Mucosa of descending colon (tissue), 3 donors: ENCODE data around the gene USP50. TPM values are rescaled to one million over a fixed set of nuclear protein-coding genes. Genes with fewer than 3 reads are reported as not detected.
"Not testable (repeated sequence)": the region's sequence is repeated elsewhere in the genome, so short reads cannot be mapped to it uniquely, and the experiment has no call there.

Experiments
- ATAC-seq: fragments of 200-7000 bp; cut with Tn5 transposase; one replicate; pipeline ENCODE4 v1.9.1; 2020; ENCODE audit warnings: mild to moderate bottlenecking, moderate library complexity
- DNase-seq, 3 donors: peaks; one replicate each; pipeline ENCODE4 v3.0.0-alpha.2; 2020
- H3K36me3 ChIP-seq: fragments of 200-600 bp; one replicate; pipeline ENCODE4 v1.8.0; 2021; ENCODE audit warnings: low read depth, mild to moderate bottlenecking
- H3K4me1 ChIP-seq: fragments of 200-600 bp; one replicate; pipeline ENCODE4 v1.8.0; 2021; ENCODE audit warnings: low read depth, mild to moderate bottlenecking
- H3K4me3 ChIP-seq: fragments of 200-600 bp; one replicate; pipeline ENCODE4 v1.8.0; 2021; ENCODE audit warnings: mild to moderate bottlenecking
- H3K9me3 ChIP-seq: fragments of 200-600 bp; one replicate; pipeline ENCODE4 v1.8.0; 2021; ENCODE audit warnings: mild to moderate bottlenecking
- CTCF ChIP-seq: fragments of 200-600 bp; IDR thresholded peaks from one replicate; pipeline ENCODE4 v1.8.0; 2022; ENCODE audit warnings: antibody characterized with exemption, mild to moderate bottlenecking
- intact Hi-C, 2 donors: fragments of 100-400 bp; cut with DNase I in 1 of 2; cut with micrococcal nuclease in 1 of 2; formaldehyde crosslinking; loops; one replicate each; pipeline versions ENCODE4 v1.11.0 to v1.11.1; 2022; cut with DNase I, micrococcal nuclease
- total RNA-seq, 3 donors: library from RNA; stranded (reverse); fragmentation: NEBNext Ultra II Directional in 2 of 3; extraction: Animal tissue kit (Norgen Biotek cat#: 25700) in 2 of 3; gene quantifications; one replicate each; pipeline versions ENCODE4 v1.2.1 to v1.2.4, GENCODE V29; 2021 to 2023
- donor health status: DM: no; HTN: no; CAD: no; lungs with moderate emphysema.
- donor health status: DM: no; HTN: no; CAD: no.
- donor health status: DM: no; HTN: yes; CAD: no.

USP50 gene
- total RNA-seq, 3 donors from 2014 or later, result 0.38 to 0.55 TPM; not detected in 1

GRCh38 chr15:50523851-50524251, 22.6 kb downstream of the USP50 start:
- no peak for TF ChIP-seq CTCF
- Histone ChIP-seq H3K4me3 (no peak overlapping the region), H3K4me1 (no peaks in the 10 kb centered on the region), H3K36me3 (no peaks in the 10 kb centered on the region), H3K9me3 (no peaks in the 10 kb centered on the region)
- intact Hi-C loops, result no loop called here
- DNase-seq (no peak), ATAC-seq (no peak)

GRCh38 chr15:50519740-50520425, 26.6 kb downstream of the USP50 start:
- TF ChIP-seq CTCF, result no peak
- ATAC-seq, result peak; percentile 73
- intact Hi-C loops, result no loop called here
- peak in 1 of 3 donors; percentile 17 for DNase-seq
- Histone ChIP-seq H3K4me1 (no peaks in the 10 kb centered on the region), H3K36me3 (no peaks in the 10 kb centered on the region), H3K9me3 (peaks cover 6% of the 10 kb centered on the region), H3K4me3 (no peak overlapping the region)

- H3K4me3 ChIP-seq, result no peak overlapping the region
- intact Hi-C loops, result no loop called here
- DNase-seq (no peak), ATAC-seq (no peak)
- H3K9me3 ChIP-seq, result peaks cover 6% of the 10 kb centered on the region
- no peaks in the 10 kb centered on the region for H3K4me1 ChIP-seq
- no peak for TF ChIP-seq CTCF
- no peaks in the 10 kb centered on the region for H3K36me3 ChIP-seq
Measured at GRCh38 chr15:50513001-50513400, 33.5 kb downstream of the USP50 start.

GRCh38 chr15:50506121-50506520, 40.3 kb downstream of the USP50 start:
- H3K36me3 ChIP-seq, result no peaks in the 10 kb centered on the region
- H3K4me1 ChIP-seq, result no peaks in the 10 kb centered on the region
- ATAC-seq (no peak), DNase-seq (no peak)
- no peak overlapping the region for H3K4me3 ChIP-seq
- no peaks in the 10 kb centered on the region for H3K9me3 ChIP-seq
- no peak for TF ChIP-seq CTCF
- intact Hi-C loops, result no loop called here

- DNase-seq, intact Hi-C loops, H3K9me3 ChIP-seq, H3K4me3 ChIP-seq, H3K4me1 ChIP-seq, H3K36me3 ChIP-seq: not testable (repeated sequence)
- ATAC-seq, result peak; percentile 13
Measured at GRCh38 chr15:50505656-50506055, 40.8 kb downstream of the USP50 start.

GRCh38 chr15:50503144-50503543, 43.3 kb downstream of the USP50 start:
- DNase-seq (peak in 1 of 3 donors; percentile 9), ATAC-seq (peak; percentile 23)
- Histone ChIP-seq H3K9me3 (no peaks in the 10 kb centered on the region), H3K4me3 (no peak overlapping the region), H3K4me1 (no peaks in the 10 kb centered on the region), H3K36me3 (peaks cover 10% of the 10 kb centered on the region)
- intact Hi-C loops, result no loop called here
- TF ChIP-seq CTCF, result no peak
